Osteocyte (in vitro differentiated cells): ENCODE results near the gene CPSF3. TPM values are rescaled to one million over a fixed set of nuclear protein-coding genes. Genes with fewer than 3 reads are reported as not detected.
A peak's percentile ranks its signal among the peaks of the same experiment; 100 is the strongest.

Experiments used
- DNase-seq: peaks from one replicate; pipeline ENCODE4 v3.0.0; 2021; ENCODE audit warnings: mixed read lengths; ENCODE audit not compliant: unreplicated experiment; ENCODE audit errors: extremely low spot score
- H3K27ac Mint-ChIP-seq: one replicate; pipeline ENCODE4 v1.8.0; 2021; ENCODE audit warnings: mild to moderate bottlenecking, mixed read lengths; ENCODE audit not compliant: unreplicated experiment
- H3K27me3 Mint-ChIP-seq: one replicate; pipeline ENCODE4 v1.8.0; 2021; ENCODE audit warnings: mixed read lengths; ENCODE audit not compliant: unreplicated experiment
- H3K36me3 Mint-ChIP-seq: one replicate; pipeline ENCODE4 v1.8.0; 2021; ENCODE audit warnings: mixed read lengths; ENCODE audit not compliant: unreplicated experiment
- H3K4me1 Mint-ChIP-seq: one replicate; pipeline ENCODE4 v1.8.0; 2021; ENCODE audit warnings: mixed read lengths; ENCODE audit not compliant: unreplicated experiment
- H3K4me3 Mint-ChIP-seq: one replicate; pipeline ENCODE4 v1.8.0; 2021; ENCODE audit warnings: mild to moderate bottlenecking, moderate library complexity, mixed read lengths; ENCODE audit not compliant: unreplicated experiment
- H3K9me3 Mint-ChIP-seq: one replicate; pipeline ENCODE4 v1.8.0; 2021; ENCODE audit warnings: mixed read lengths; ENCODE audit not compliant: unreplicated experiment
- total RNA-seq: library from RNA; stranded (reverse); gene quantifications from 2 replicates; pipeline ENCODE4 v1.2.1, GENCODE V29; 2021
- TF ChIP-seq, protein P1 (sequence below): fragments of 200-600 bp; sonication (generic); IDR thresholded peaks from 2 replicates; pipeline ENCODE4 v1.5.0; 2021; ENCODE audit warnings: antibody characterized with exemption, mild to moderate bottlenecking, moderate library complexity

Gene CPSF3
- total RNA-seq, 1 donor from 2014 or later, result 27.7 TPM

GRCh38 chr2:9467687-9468086 is 44.2 kb downstream of the CPSF3 start:
- H3K27me3 Mint-ChIP-seq, result no peaks in the 10 kb centered on the region
- H3K4me1 Mint-ChIP-seq, result peaks cover 3% of the 10 kb centered on the region
- no peaks in the 10 kb centered on the region for H3K9me3 Mint-ChIP-seq
- TF ChIP-seq, protein P1, sequence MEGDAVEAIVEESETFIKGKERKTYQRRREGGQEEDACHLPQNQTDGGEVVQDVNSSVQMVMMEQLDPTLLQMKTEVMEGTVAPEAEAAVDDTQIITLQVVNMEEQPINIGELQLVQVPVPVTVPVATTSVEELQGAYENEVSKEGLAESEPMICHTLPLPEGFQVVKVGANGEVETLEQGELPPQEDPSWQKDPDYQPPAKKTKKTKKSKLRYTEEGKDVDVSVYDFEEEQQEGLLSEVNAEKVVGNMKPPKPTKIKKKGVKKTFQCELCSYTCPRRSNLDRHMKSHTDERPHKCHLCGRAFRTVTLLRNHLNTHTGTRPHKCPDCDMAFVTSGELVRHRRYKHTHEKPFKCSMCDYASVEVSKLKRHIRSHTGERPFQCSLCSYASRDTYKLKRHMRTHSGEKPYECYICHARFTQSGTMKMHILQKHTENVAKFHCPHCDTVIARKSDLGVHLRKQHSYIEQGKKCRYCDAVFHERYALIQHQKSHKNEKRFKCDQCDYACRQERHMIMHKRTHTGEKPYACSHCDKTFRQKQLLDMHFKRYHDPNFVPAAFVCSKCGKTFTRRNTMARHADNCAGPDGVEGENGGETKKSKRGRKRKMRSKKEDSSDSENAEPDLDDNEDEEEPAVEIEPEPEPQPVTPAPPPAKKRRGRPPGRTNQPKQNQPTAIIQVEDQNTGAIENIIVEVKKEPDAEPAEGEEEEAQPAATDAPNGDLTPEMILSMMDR, result no peak
- DNase-seq, result no peak
- no peak overlapping the region for H3K4me3 Mint-ChIP-seq
- peaks cover 10% of the 10 kb centered on the region for H3K36me3 Mint-ChIP-seq
- no peak overlapping the region for H3K27ac Mint-ChIP-seq

DNA sequence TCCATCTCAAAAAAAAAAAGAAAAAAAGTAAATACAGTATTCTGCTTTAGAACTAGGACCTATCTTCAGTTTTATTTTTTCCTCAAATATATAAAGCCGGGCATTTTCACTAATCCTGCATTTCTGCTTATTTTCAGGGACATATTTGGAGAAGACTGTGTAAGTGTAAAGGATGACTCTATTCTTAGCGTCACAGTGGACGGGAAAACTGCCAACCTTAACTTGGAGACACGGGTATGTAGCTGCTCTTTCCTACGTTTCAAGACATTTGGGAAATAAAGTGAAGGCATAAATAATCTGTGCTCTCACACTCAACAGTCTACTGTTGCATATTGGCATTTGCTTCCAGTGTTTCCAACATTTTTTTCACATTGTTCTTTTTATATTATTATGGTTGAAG is 47.8 kb downstream of the CPSF3 start:
- no peak for DNase-seq
- Mint-ChIP-seq H3K36me3 (peaks cover 11% of the 10 kb centered on the region), H3K27me3 (no peaks in the 10 kb centered on the region), H3K4me3 (no peak overlapping the region), H3K4me1 (peaks cover 20% of the 10 kb centered on the region), H3K9me3 (no peaks in the 10 kb centered on the region), H3K27ac (no peak overlapping the region)
- TF ChIP-seq, protein P1, result no peak

GRCh38 chr2:9472511-9472910 is 49.1 kb downstream of the CPSF3 start:
- H3K9me3 Mint-ChIP-seq, result no peaks in the 10 kb centered on the region
- H3K27ac Mint-ChIP-seq, result no peak overlapping the region
- peak overlapping the region; percentile 71 for H3K4me3 Mint-ChIP-seq

DNA sequence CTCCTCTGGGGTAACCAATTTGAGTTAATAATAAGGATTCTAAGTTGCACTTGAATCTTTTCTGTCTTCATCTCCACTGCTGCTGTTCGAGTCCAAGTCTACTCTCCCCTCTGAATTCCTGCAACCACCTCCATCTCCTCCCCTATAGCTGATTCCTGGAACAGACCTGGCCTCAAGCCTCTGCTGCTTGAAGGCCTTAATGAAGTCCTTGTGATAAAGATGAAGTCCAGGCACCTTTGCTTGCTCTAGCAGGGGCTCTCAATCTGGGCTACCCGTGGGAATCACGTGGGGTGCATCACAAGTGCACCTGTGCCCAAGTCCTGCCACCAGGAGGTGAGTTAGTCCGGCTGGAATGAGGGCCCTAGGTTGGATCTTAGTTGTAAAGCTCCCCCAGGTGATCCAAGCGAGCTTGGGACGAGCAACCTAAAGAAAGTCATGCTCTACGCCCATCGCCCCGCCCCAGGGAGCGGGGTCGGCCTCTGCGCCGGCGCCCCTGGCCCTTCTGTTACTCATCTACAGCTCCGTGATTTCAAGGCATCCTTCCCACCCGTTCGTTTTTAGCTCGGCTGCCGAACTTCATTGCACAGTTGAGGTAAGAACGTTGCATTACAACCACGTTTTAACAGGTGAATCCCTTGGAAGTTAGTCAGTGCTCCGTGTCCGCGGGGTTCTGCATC is 50.0 kb downstream of the CPSF3 start:
- Mint-ChIP-seq H3K36me3 (peaks cover 16% of the 10 kb centered on the region), H3K4me3 (peak overlapping the region; percentile 71), H3K4me1 (peaks cover 30% of the 10 kb centered on the region), H3K27me3 (no peaks in the 10 kb centered on the region), H3K27ac (peak overlapping the region; percentile 42), H3K9me3 (no peaks in the 10 kb centered on the region)
- no peak for DNase-seq
- TF ChIP-seq, protein P1, result no peak

More at GRCh38 chr2:9472511-9472910, 49.1 kb downstream of the CPSF3 start:
- H3K27me3 Mint-ChIP-seq, result no peaks in the 10 kb centered on the region
- DNase-seq, result no peak
- peaks cover 15% of the 10 kb centered on the region for H3K36me3 Mint-ChIP-seq
- peaks cover 30% of the 10 kb centered on the region for H3K4me1 Mint-ChIP-seq
- TF ChIP-seq, protein P1, result no peak

- Mint-ChIP-seq H3K36me3 (peaks cover 17% of the 10 kb centered on the region), H3K27ac (peak overlapping the region; percentile 47), H3K27me3 (no peaks in the 10 kb centered on the region), H3K9me3 (no peaks in the 10 kb centered on the region), H3K4me3 (peak overlapping the region; percentile 71), H3K4me1 (peaks cover 30% of the 10 kb centered on the region)
- TF ChIP-seq, protein P1, result no peak
- no peak for DNase-seq
Observed at GRCh38 chr2:9473985-9474360, 50.5 kb downstream of the CPSF3 start.
